HG03139 (cell line): ENCODE measurements around the gene NTRK3.

ENCODE experiments used
- ATAC-seq: cut with Tn5 transposase; IDR thresholded peaks from one replicate; pipeline ENCODE4 v1.9.1; 2021; ENCODE audit not compliant: unreplicated experiment

The NTRK3 gene

DNA sequence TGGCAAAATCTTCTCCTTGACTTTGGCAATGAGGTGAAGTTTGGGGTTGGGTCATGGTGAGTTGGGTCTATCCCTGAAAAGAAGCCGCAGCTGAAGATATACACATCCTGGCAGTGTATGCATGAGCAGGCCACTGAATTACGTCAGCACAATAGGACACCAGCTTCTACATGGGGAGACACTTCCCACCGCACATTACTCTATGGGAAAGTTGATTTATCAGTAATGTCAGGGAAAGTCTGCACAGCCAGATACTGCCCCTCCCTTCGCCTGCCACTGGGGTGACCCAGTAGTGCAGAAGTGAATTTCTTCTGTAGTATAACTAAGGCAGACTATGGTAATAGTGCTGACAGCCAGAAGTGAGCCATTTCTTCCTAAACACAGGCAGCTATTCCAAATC, 245.0 kb downstream of the NTRK3 start:
- ATAC-seq = no peak

DNA sequence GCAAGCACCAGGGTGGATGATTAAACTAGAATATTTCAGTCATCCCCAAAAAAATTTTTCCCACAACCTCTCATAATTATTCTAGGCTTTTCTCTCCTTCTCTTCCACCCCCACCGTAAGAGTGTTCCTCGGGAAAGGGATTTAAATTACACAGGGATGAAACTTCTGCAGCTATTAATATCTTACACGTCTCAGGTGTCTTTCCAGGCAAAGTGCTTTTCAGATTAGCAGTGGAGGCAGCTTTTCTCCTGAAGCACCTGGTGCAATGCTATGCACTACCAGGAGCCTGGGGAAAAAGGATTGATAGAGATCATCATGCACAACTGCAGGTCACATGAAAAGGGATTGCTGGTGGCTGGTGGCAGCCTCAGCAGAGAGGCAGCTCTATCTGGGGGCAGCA, 250.4 kb downstream of the NTRK3 start:
- no peak for ATAC-seq

GRCh38 chr15:88004399-88004798, 252.1 kb downstream of the NTRK3 start:
- ATAC-seq = no peak

GRCh38 chr15:88003541-88004327, 252.8 kb downstream of the NTRK3 start:
- ATAC-seq = no peak

GRCh38 chr15:88002706-88003105, 253.8 kb downstream of the NTRK3 start:
- ATAC-seq = no peak

GRCh38 chr15:87998630-87999029, 257.9 kb downstream of the NTRK3 start:
- ATAC-seq = no peak

GRCh38 chr15:87986776-87987175, 269.8 kb downstream of the NTRK3 start:
- ATAC-seq = no peak

DNA sequence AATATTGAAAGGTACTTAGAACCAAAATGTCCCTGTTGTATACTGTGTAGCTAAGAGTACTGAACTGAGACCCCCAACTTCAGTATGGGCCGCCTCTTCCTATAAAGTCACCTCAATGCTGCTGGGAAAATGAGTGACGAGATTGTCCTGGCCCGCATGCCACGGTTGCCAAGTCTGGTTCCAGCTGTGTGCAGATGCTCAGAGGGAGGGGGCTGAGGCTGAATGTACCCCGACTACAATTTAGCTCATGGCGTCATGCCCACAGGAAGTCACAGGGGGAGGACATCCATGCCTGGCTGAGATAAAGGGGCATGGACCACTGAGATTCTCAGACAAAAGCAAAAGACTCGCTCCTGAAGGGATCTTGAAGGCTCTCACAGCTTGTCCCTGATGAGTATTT, 271.1 kb downstream of the NTRK3 start:
- ATAC-seq = no peak

DNA sequence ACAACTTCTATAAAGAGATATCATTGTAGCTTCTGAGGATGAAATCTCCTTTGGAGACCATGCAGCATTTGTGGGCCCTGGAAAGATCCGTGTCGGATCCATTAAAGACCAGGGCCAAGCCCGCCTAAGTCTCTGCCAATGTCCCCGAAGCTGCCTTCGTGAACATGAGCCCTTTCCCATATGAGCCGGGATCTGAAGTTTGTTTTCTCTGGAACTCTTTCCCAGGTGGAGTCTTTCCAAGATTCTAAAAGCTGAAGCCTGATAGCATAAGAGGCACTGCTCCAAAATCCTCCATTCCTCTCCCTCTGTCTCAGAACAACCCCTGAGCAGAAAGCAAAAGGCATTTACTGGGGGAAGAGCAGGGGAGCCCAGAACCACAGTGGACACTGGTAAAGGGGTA, 274.6 kb downstream of the NTRK3 start:
- no peak for ATAC-seq

DNA sequence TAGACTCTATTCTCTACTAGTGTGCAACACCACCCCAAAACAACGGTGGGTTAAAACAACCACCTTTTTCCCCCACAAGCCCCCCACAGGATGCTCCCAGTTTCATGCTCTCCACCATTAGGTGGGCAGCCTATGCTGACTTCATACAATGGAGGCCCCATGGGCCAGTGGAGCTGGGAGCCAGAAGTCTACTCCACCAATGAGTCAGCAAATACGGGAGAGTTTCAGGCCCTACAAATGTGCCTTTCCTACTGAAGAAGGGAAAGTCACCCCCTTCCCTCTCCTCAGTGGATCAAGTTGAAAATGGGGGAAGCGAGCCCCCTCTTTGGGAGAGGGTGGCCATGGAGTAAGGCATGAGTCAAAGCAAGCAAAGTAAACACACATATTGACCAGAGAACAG, 278.6 kb downstream of the NTRK3 start:
- no peak for ATAC-seq

GRCh38 chr15:87976552-87976951, 280.0 kb downstream of the NTRK3 start:
- ATAC-seq = no peak

- no peak for ATAC-seq
Observed at GRCh38 chr15:87973501-87974215, 282.9 kb downstream of the NTRK3 start.

- ATAC-seq = no peak
Observed at GRCh38 chr15:87971076-87971475, 285.5 kb downstream of the NTRK3 start.

- ATAC-seq = no peak
Observed at GRCh38 chr15:87967951-87968350, 288.6 kb downstream of the NTRK3 start.

GRCh38 chr15:87965304-87965703, 291.2 kb downstream of the NTRK3 start:
- no peak for ATAC-seq

GRCh38 chr15:87962428-87962827, 294.1 kb downstream of the NTRK3 start:
- no peak for ATAC-seq

- ATAC-seq = no peak
Observed at GRCh38 chr15:87961851-87962420, 294.6 kb downstream of the NTRK3 start.

DNA sequence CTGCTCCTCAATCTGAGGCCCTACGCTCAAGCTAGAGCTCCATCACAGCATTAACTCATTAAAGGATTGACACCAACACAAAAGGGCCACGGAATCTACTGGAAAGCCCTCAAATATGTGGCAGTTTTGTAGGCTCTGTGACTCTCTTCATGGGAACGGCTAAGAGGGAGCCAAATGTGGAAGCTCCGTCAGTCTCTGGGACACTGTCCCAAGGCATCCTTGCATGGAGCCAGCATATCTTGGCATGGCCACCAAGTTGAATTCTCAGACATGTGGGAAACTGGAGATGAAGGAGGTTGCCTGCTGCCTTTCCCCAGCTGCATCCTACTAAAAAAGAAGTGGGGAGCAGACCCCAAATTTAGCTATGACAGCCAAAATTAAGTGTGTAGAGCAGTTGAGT, 296.9 kb downstream of the NTRK3 start:
- ATAC-seq = no peak

DNA sequence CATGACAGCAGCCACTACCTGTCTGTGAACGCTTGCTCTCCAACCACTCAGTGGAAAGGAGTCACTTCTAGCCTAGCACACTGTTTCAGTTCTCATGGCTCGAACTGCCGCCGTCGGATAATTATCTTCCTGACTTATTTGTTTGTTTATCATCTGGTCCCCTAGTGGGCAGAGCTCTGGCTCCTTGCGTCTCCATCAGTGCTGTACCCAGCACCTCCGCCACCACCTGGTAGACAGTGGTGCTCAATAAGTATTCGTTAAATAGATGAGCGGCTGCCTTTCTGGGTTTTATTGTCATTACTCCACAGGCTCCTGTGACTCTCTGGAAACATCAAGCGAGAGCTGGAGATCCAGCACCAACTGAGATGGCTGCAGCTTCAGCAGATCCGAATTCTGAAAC, 297.5 kb downstream of the NTRK3 start:
- no peak for ATAC-seq

DNA sequence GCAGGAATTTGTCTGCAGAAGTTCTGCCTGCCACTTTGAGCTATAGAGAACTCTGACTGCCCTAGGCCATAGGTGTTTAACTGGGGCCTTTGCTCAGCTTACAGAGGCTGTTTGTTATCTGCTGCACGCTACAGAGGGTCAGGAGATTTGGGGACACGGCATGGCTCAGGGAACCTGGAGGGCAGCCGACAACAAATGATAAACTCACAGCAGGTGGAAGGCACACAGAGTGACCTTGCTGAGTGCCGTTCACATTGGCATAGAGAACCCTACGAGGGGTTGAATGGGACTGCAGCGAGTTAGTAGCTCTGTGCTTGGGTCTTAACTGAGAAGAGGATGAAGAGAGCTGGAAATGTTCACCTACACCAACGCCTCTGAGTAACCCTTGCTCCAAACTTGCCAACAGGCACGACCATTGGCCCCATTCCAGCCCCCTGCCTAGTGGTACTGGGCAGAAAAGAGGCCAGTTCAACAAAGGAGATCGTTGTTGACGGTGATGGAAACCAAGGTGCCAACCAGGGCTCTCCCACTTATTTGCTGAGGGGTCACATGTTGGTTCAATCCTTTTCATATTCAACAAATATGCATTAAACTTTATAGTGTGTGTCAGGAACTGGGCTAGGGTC, 301.1 kb downstream of the NTRK3 start:
- no peak for ATAC-seq

DNA sequence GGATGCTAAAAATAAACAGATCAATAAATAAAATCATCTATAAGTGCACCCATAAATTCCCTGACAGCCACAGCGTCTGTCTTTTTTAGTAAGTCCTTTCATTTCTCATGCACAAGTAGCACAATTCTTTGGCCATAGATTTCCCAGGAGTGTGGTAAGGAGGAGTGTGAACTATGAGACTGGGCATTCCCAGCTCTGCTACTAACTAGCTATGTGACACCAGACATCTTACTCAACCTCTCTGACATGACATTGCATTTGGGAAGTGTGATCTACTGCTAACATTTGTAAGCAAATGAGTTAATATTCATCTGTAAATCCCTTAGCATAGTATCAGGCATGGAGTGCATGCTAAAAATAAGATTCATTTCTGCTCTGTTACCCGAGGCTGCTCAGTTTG, 301.7 kb downstream of the NTRK3 start:
- no peak for ATAC-seq
